CD14-positive monocyte (primary cell): ENCODE measurements around the gene ARMC8. TPM values are rescaled to one million over a fixed set of nuclear protein-coding genes. Genes with fewer than 3 reads are reported as not detected.

Experiments used
- DNase-seq, 3 donors: peaks; one replicate each; pipeline ENCODE4 v3.0.0-alpha.2; 2011 to 2022
- H2AFZ ChIP-seq: 2 replicates; pipeline ENCODE4 v1.6.0; 2012; ENCODE audit warnings: mild to moderate bottlenecking, low read depth, low read length, inconsistent platforms; ENCODE audit not compliant: insufficient read depth, poor library complexity, severe bottlenecking
- H3K27ac ChIP-seq, 2 donors: 1 replicate in 1 of 2; 2 replicates in 1 of 2; pipeline ENCODE4 v1.5.1; 2012 to 2013; ENCODE audit warnings: low read length in 2 of 2, control low read depth in 1 of 2, inconsistent platforms in 1 of 2, low read depth in 1 of 2, mild to moderate bottlenecking in 1 of 2
- H3K27me3 ChIP-seq, 2 donors: one replicate each; pipeline versions ENCODE4 v1.6.0 to v1.6.1; 2011 to 2013; ENCODE audit warnings: low read length in 2 of 2; ENCODE audit not compliant: control insufficient read depth in 2 of 2, insufficient read depth in 2 of 2
- H3K36me3 ChIP-seq, 2 donors: replicated peaks in 1 of 2; 1 replicate in 1 of 2; 2 replicates in 1 of 2; pipeline versions ENCODE4 v1.5.1 to v1.6.1; 2012 to 2013; ENCODE audit warnings: low read length in 2 of 2, control low read depth in 1 of 2, inconsistent platforms in 1 of 2, mild to moderate bottlenecking in 1 of 2; ENCODE audit not compliant: insufficient read depth in 2 of 2, control insufficient read depth in 1 of 2
- H3K4me1 ChIP-seq, 2 donors: 1 replicate in 1 of 2; 2 replicates in 1 of 2; pipeline versions ENCODE4 v1.5.1 to v1.6.1; 2012 to 2013; ENCODE audit warnings: low read length in 2 of 2, control low read depth in 1 of 2, inconsistent platforms in 1 of 2, mild to moderate bottlenecking in 1 of 2, moderate library complexity in 1 of 2; ENCODE audit not compliant: insufficient read depth in 2 of 2, control insufficient read depth in 1 of 2
- H3K4me2 ChIP-seq: replicated peaks from 2 replicates; pipeline ENCODE3; 2012; ENCODE audit warnings: low read length, moderate library complexity, mild to moderate bottlenecking; ENCODE audit not compliant: poor library complexity, severe bottlenecking; ENCODE audit errors: extremely low read depth
- H3K4me3 ChIP-seq, 3 experiments: fragments of 200-600 bp in 1 of 3; sonication (generic) in 1 of 3; replicated peaks in 1 of 3; 1 replicate in 2 of 3; 2 replicates in 1 of 3; pipeline ENCODE4 v1.5.1; 2011 to 2013; ENCODE audit warnings: low read length in 3 of 3, mild to moderate bottlenecking in 3 of 3, control low read depth in 2 of 3, low read depth in 2 of 3, inconsistent platforms in 1 of 3, moderate library complexity in 1 of 3
- H3K79me2 ChIP-seq: 2 replicates; pipeline ENCODE4 v1.6.0; 2012; ENCODE audit warnings: mild to moderate bottlenecking, control low read depth, inconsistent platforms, low read length, moderate library complexity; ENCODE audit not compliant: insufficient read depth
- H3K9ac ChIP-seq: 2 replicates; pipeline ENCODE4 v1.6.0; 2017; ENCODE audit warnings: low read length, mild to moderate bottlenecking; ENCODE audit not compliant: insufficient read depth, poor library complexity, severe bottlenecking
- H3K9me3 ChIP-seq, 2 donors: replicated peaks in 1 of 2; 1 replicate in 1 of 2; 2 replicates in 1 of 2; pipeline versions ENCODE4 v1.5.1 to v1.6.1; 2012 to 2013; ENCODE audit warnings: low read length in 2 of 2, control low read depth in 1 of 2; ENCODE audit not compliant: control insufficient read depth in 1 of 2, insufficient read depth in 1 of 2
- H4K20me1 ChIP-seq: 2 replicates; pipeline ENCODE4 v1.6.0; 2012; ENCODE audit warnings: mild to moderate bottlenecking, low read length, control low read depth, moderate library complexity; ENCODE audit not compliant: insufficient read depth
- H3K27ac Mint-ChIP-seq, 7 donors: one replicate each; pipeline ENCODE4 v1.8.0; 2020; ENCODE audit warnings: mild to moderate bottlenecking in 7 of 7, mixed read lengths in 7 of 7, moderate library complexity in 6 of 7, inconsistent platforms in 2 of 7
- H3K27me3 Mint-ChIP-seq, 3 donors: one replicate each; pipeline ENCODE4 v1.8.0; 2021 to 2022; ENCODE audit warnings: low read depth in 3 of 3, mild to moderate bottlenecking in 3 of 3, mixed read lengths in 3 of 3, moderate library complexity in 3 of 3, inconsistent platforms in 1 of 3
- H3K36me3 Mint-ChIP-seq, 2 donors: one replicate each; pipeline ENCODE4 v1.8.0; 2020; ENCODE audit warnings: mixed read lengths in 2 of 2, inconsistent platforms in 1 of 2, mild to moderate bottlenecking in 1 of 2
- H3K4me1 Mint-ChIP-seq: one replicate; pipeline ENCODE4 v1.8.0; 2020; ENCODE audit warnings: mild to moderate bottlenecking, mixed read lengths
- H3K4me3 Mint-ChIP-seq, 2 donors: one replicate each; pipeline ENCODE4 v1.8.0; 2020; ENCODE audit warnings: mild to moderate bottlenecking in 2 of 2, mixed read lengths in 2 of 2, moderate library complexity in 1 of 2
- H3K9me3 Mint-ChIP-seq, 7 donors: one replicate each; pipeline ENCODE4 v1.8.0; 2020 to 2022; ENCODE audit warnings: mixed read lengths in 7 of 7, mild to moderate bottlenecking in 6 of 7, moderate library complexity in 6 of 7, inconsistent platforms in 2 of 7
- CTCF ChIP-seq: fragments of 200-600 bp; IDR thresholded peaks from one replicate; pipeline ENCODE4 v1.8.0; 2022; ENCODE audit warnings: antibody characterized with exemption, mild to moderate bottlenecking
- WGBS: methylation state at CpG from one replicate; pipeline ENCODE4 v1.1.5; 2013; ENCODE audit warnings: missing lambda C conversion rate; ENCODE audit not compliant: insufficient coverage; 5-methylcytosine and 5-hydroxymethylcytosine counted together
- intact Hi-C, 2 donors: fragments of 100-400 bp; cut with micrococcal nuclease; formaldehyde crosslinking; loops; one replicate each; pipeline versions ENCODE4 v1.15.0 to v1.15.1; 2023
- polyA plus RNA-seq, 3 donors: library from polyadenylated mRNA; depleted of rRNA in 1 of 3; unstranded in 2 of 3; stranded (reverse) in 1 of 3; fragments of 300-500 nt in 2 of 3; fragments of >200 nt in 1 of 3; fragmentation: Illumina TruSeq in 2 of 3; gene quantifications; 1 replicate in 2 of 3; 2 replicates in 1 of 3; pipeline ENCODE4 v1.2.3, GENCODE V29; 2012 to 2021

The ARMC8 gene
- polyA plus RNA-seq, 3 donors, result 34.3 to 43.9 (median 42.0) TPM

GRCh38 chr3:138220788-138221187 lies 33.7 kb downstream of the ARMC8 start:
- no peak for TF ChIP-seq CTCF
- Histone ChIP-seq H3K79me2 (peaks cover 55% of the 10 kb centered on the region), H3K27me3 (no peaks in the 10 kb centered on the region), H3K4me1 (peaks cover 28 to 40% of the 10 kb centered on the region in 2 donors), H3K36me3 (peaks cover 23 to 42% of the 10 kb centered on the region in 2 donors), H4K20me1 (no peaks in the 10 kb centered on the region), H2AFZ (no peak overlapping the region), H3K9me3 (no peaks in the 10 kb centered on the region), H3K4me2 (no peak overlapping the region), H3K9ac (no peak overlapping the region), H3K4me3 (no peak overlapping the region), H3K27ac (peak overlapping the region in 1 of 2 donors; percentile 14)
- no peaks in the 10 kb centered on the region for H3K27me3 Mint-ChIP-seq
- no peaks in the 10 kb centered on the region for H3K9me3 Mint-ChIP-seq
- H3K4me3 Mint-ChIP-seq, result no peak overlapping the region
- peak overlapping the region in 5 of 7 donors; percentile 30 to 93 (median 76) for H3K27ac Mint-ChIP-seq
- peaks cover 31 to 36% of the 10 kb centered on the region in 2 donors for H3K36me3 Mint-ChIP-seq
- WGBS, result 100% methylated on average over 1 of the region's 4 CpGs
- H3K4me1 Mint-ChIP-seq, result peaks cover 40% of the 10 kb centered on the region
- peak in 1 of 3 donors; percentile 35 for DNase-seq
- intact Hi-C loops, result loop anchor here (5.0 to 10.0 kb wide), 2 partner anchors 33 to 86 kb away; partner anchors contain the start of genes ARMC8 (in 2 of the 2) and A4GNT (in 1 of the 2)

GRCh38 chr3:138222131-138222941 lies 35.2 kb downstream of the ARMC8 start:
- H3K27me3 Mint-ChIP-seq, result no peaks in the 10 kb centered on the region
- Histone ChIP-seq H3K79me2 (peaks cover 41% of the 10 kb centered on the region), H2AFZ (peak overlapping the region; percentile 31), H3K27me3 (no peaks in the 10 kb centered on the region), H3K9ac (peak overlapping the region; percentile 37), H3K4me2 (peak overlapping the region; percentile 67), H3K36me3 (peaks cover 35 to 40% of the 10 kb centered on the region in 2 donors), H3K4me1 (peaks cover 28 to 40% of the 10 kb centered on the region in 2 donors), H3K4me3 (peak overlapping the region; percentile 36 to 70 (median 44)), H3K27ac (peak overlapping the region; percentile 30 to 86), H4K20me1 (no peaks in the 10 kb centered on the region), H3K9me3 (no peaks in the 10 kb centered on the region)
- peaks cover 40% of the 10 kb centered on the region for H3K4me1 Mint-ChIP-seq
- intact Hi-C loops, result loop anchor here (5.0 to 10.0 kb wide), 2 partner anchors 35 to 88 kb away; partner anchors contain the start of genes ARMC8 (in 2 of the 2) and A4GNT (in 1 of the 2)
- no peaks in the 10 kb centered on the region for H3K9me3 Mint-ChIP-seq
- peak; percentile 45 to 81 (median 79) for DNase-seq
- peak overlapping the region; percentile 92 to 97 (median 96) for H3K27ac Mint-ChIP-seq
- peak overlapping the region; percentile 61 to 87 for H3K4me3 Mint-ChIP-seq
- H3K36me3 Mint-ChIP-seq, result peaks cover 45 to 47% of the 10 kb centered on the region in 2 donors
- no CpG with 5 or more reads among the region's 2 CpGs for WGBS
- no peak for TF ChIP-seq CTCF
